ENCODE results near the gene GUCY1A2.

Gene GUCY1A2

GRCh38 chr11:106625566-106625965 lies 392.7 kb downstream of the GUCY1A2 start:
- no peak for FAIRE-seq

GRCh38 chr11:106624377-106624776 lies 393.9 kb downstream of the GUCY1A2 start:
- FAIRE-seq, result no peak
